Activated CD8-positive, alpha-beta memory T cell treated with anti-CD3 and anti-CD28 coated beads, Interleukin-2, amount 50 U/mL, for 4 hours (primary cell): ENCODE results near the gene CHAT.

Experiments used
- DNase-seq: peaks from one replicate; pipeline ENCODE4 v3.0.0-alpha.2; 2020

Gene CHAT

GRCh38 chr10:49632406-49633317, 18.8 kb downstream of the CHAT start:
- DNase-seq, result no peak

DNA sequence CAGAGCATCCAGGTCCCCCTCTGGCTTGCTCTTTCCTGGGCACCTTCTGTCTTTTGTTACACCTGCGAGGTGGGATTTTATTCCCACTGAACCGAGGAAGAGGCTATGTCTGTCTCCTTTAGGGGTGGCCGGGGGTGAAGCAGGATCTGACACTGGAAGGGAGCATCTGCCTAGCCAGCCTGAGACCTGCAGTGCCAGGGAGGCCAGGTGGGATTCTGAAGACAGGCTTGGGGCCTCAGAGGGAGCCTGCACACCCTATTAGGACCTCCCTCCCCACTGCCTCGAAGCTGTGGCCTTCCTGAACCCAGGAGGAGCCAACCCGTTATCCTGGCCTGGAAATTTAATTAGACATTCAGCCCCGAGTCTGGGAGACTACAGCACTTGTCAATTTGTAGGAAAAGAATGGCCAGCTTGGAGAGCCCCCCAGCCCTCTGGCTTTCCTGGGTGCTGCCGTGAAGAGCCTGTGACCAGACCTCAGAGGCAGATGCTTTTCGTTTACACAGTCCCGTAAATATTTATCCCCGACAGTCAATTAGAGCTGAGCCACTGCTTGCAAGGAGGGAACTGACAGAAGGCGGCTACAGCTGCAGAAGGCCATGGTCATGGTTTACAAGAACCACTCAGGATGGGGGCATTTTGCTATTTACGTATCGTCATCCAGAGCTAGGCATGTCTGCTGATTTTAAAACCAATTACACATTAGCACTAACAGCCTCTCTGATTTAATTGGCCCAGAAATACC, 19.7 kb downstream of the CHAT start:
- no peak for DNase-seq

- no peak for DNase-seq
Measured at GRCh38 chr10:49634069-49634660, 20.3 kb downstream of the CHAT start.

DNA sequence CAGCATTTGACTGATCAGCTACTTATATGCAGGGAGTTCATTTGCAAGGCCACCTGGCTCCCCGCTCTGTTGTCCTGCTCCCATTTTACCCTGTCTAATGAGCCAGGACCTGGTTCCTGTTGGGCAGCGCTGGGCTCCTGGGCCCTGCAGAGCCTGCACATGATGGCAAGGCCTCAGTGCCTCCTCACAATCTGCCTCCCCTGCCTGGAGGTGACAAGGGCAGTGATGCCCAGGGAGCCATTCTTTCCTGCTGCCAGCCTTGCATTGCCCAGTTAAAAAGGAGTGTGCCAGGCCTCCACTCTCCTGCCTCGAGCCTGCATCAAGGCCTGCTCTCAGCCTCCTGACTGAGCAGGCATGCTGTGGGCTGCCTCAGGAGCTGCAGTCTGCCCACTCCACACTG, 28.5 kb downstream of the CHAT start:
- no peak for DNase-seq

GRCh38 chr10:49643241-49644034, 29.6 kb downstream of the CHAT start:
- DNase-seq, result no peak

DNA sequence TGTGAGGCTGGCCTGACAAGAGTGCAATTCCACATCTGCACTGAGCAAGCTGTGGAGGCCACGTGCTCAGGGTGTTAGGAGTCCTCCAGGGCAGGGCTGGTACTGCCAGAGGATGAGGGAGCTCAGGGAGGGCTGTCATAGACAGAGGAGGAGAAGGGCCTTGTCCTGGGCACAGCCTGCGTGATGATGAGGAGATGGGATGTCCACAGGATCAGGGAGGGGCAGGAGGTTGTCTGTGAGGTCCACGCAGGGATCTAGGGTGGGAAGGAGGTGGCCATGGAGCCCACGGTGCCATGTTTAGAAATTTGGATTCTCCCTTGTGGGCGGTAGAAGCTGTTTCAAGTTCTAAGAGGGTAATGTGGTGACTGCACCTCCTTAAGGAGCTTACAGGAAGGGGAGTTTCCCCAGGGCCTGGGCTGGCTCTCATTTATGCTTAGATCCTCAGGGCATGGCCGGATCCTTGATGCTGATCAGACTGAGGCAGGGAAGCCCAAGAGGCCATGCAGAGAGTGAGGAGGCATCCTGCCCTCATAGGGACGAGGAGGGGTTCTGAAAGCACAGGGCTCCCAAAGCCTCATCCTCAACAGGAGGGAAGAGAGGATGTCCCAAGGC, 30.3 kb downstream of the CHAT start:
- DNase-seq, result no peak

DNA sequence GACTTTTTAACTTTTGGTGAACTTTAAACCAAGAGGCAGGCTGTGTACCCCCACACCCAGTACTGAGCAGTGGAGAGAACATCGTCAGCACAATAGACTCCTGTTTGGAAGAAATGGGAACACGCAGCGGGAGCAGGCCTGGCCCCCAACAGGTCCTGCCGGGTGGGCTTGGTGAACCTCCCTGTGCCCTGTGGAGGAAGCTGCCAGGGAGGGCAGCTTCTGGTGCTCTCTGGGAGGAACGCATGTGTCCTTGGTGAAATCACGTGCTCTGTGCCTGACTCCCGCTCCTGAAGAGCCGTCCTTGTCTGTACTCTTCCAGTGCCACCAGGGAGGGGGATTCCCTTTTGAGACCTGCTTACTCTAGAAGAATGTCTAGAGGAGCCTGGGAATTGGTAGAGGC, 31.6 kb downstream of the CHAT start:
- DNase-seq, result no peak

GRCh38 chr10:49645871-49646870, 32.3 kb downstream of the CHAT start:
- DNase-seq, result no peak

DNA sequence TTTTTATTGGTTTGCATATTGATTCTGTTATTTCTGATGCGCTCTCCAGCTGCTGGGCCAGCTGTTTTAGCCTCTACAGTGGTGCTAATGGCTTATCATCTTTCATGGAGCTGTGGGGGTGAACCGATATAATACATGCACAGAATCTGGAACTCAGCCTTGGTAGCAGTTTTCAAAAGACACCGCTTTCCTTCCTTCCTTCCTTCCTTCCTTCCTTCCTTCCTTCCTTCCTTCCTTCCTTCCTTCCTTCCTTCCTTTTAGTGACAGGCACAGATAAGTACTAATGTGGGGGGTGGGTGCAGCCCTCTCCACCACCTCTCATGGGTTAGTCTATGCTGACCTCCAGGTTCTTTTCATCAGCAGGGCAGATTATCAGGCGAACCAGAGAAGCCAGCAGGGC, 33.7 kb downstream of the CHAT start:
- DNase-seq, result no peak

DNA sequence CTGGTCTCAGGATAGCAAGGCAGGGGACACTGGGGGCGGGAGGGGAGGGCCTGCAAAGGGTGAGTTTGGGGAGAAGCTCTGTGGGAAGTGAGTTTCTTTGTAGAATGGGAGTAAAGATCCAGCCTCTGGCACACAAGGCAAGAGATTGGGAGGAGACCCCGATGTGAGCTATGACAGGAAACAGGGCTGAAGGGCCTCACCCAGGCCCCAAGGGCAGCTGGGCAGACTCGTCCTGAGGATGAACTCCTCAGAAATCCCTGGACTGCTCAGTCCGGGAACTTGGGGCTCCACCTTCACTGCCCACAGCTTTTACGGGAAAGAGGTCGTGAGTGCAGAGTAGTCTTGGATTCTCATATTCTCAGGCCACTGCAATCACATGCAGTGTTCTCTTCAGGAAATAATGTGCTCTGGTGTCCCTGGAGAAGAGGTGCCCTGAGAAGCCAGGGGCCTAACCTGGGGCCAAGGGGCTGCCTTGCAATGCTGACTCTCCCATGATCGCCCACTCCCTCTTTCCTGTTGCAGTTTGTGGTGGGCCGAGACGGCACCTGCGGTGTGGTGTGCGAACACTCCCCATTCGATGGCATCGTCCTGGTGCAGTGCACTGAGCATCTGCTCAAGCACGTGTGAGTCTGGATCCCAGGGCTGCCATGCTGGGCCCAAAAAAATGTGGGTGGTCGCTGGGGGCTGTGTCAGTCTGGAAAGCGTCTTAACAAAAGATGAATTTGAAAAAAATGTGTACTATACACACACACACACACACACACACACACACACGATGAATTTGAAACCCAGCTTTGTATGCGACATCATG, 34.4 kb downstream of the CHAT start:
- DNase-seq, result no peak

- DNase-seq, result no peak
Measured at GRCh38 chr10:49649294-49649693, 35.5 kb downstream of the CHAT start.

DNA sequence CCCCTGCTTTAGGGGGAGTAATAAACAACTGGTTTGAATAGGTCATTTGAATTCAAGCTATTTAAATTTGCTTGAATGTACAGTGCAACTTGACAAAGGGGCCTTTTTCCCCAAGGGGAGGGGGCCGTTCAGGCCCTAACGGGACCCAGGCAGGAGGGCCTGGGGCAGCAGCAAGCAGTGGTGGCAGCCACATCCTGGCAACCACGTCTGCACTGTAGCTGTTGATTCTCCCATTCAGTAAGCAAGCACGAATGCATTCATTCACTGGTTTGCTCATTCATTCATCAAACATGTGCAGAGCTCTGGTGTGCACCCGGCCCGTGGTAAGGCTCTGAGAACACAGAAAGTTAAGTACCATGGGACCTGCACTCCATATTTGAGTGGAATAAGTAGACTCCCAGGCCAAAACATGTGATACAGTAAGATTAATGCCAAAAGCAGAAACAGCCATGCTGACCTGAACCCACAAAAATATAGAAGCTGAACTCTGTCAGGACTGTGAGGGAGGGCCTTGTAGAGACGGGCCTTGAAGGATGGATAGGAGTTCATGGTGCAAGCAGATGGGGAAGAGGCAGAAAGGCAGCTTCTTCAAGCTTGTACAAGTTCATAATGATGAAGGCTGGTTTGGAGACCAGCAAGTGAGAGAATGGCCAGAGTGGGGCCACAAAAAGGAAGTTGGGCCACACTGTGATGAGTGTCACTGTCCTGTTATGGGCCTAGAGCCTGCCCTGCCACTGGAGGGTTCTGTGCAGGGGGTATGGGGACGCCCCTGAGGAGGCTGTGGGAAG, 36.3 kb downstream of the CHAT start:
- no peak for DNase-seq

GRCh38 chr10:49650724-49651034, 36.8 kb downstream of the CHAT start:
- no peak for DNase-seq

DNA sequence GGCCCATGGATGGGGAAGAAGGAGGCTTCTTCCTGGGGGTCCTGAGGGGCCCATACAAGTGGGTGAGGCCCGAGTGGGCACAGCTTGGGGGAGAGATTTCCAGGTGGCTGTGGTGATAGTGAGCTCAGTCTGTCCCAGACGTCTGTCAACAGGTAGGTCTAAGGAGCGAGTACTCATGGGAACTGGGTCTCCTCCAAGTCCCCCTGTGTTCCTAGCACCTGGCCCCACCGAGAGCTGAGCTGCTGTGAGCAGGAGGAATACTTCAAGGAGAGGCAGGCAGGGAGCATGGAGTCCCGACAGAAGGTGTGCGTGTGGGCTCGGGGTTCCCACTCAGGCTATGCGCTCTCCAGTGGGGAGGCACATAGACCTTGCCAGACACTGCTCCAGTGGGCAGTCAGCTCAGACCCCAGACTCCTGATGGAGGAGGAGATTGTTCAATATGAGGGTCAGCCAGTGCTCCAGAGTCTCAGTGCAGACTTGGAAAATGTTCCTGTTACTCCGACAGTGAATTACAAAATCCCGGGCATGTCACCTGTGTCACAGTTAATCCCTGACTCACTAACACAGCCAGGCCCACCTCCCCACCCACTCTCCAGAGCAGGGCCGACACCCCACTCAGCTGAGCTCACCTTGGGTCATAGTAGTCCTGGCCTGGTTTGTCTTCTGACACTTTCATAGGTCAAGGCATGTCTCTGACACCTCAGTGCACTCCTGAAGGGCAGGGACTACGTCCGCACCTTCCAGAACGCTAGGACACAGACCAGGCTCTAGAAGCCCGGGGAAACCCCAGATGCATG, 37.4 kb downstream of the CHAT start:
- DNase-seq, result no peak

GRCh38 chr10:49651917-49652316, 38.1 kb downstream of the CHAT start:
- no peak for DNase-seq

DNA sequence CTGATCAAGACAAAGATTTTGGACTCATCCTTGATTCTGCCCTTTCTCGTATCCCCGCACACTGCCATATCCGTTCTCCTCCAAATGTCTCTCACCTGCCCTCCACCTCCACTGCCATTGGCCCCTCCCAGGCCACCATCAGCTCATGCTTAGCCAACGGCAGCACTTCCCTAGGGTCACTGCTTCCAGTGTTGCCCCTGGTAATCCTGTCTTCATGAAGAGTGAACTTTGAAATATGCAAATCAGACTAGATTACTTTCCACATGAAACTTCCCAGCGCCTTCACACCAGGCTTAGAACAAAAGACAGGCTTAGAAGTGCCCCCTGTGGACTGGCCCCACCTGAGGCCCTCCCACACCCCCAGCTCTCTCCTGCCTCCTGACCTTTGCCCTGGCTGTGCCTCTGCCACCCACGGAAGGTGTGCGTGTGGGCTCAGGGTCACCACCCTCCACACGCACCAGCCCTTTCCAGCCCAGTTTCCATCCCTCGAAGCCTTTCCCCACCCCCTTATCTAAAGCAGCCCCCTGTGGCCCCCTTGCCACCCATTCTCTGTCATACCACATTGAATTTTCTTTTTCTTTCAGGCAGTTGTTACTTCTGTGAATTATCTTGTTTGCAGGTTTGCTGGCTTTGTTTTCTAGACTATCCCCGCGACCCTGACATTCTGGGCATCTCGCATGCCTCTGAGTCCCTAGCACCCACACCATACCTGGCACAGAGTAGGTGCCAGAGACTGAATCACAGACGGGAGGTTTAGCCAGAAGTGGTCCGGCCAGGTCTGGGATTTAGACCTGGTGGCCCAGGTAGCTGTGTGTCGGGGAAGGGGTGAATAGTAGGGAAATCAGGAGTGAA, 38.8 kb downstream of the CHAT start:
- DNase-seq, result no peak

- no peak for DNase-seq
Measured at GRCh38 chr10:49653273-49653929, 39.6 kb downstream of the CHAT start.
